GM23338 (cell line): ENCODE measurements around the gene ZNF805.

Experiments used
- CREB1 ChIP-seq: fragments of 250-450 bp; sonication (Bioruptor Pico); IDR thresholded peaks from 2 replicates; pipeline ENCODE4 v1.5.0; 2020; ENCODE audit warnings: low read depth, mild to moderate bottlenecking, moderate library complexity
- EZH2 ChIP-seq: fragments of 200-600 bp; sonication (generic); IDR thresholded peaks from one replicate; pipeline ENCODE4 v1.8.0; 2017; ENCODE audit warnings: antibody characterized with exemption, mild to moderate bottlenecking, low read depth; ENCODE audit not compliant: unreplicated experiment
- EZH2phosphoT487 ChIP-seq: fragments of 200-600 bp; sonication (generic); IDR thresholded peaks from one replicate; pipeline ENCODE4 v1.8.1; 2018; ENCODE audit warnings: antibody characterized with exemption; ENCODE audit not compliant: unreplicated experiment
- NANOG ChIP-seq: IDR thresholded peaks from 2 replicates; pipeline ENCODE4 v1.6.1; 2016; ENCODE audit warnings: antibody characterized with exemption, borderline replicate concordance
- POLR2AphosphoS5 ChIP-seq: IDR thresholded peaks from 2 replicates; pipeline ENCODE4 v1.6.1; 2016; ENCODE audit warnings: antibody characterized with exemption, low read depth
- ZNF114 ChIP-seq: fragments of 250-450 bp; sonication (Bioruptor Pico); IDR thresholded peaks from 2 replicates; pipeline ENCODE4 v1.5.0; 2020; ENCODE audit warnings: mild to moderate bottlenecking, moderate library complexity
- TF ChIP-seq, protein P1 (sequence below), 2 experiments: fragments of 200-600 bp in 1 of 2; sonication (generic) in 1 of 2; conservative IDR thresholded peaks; 2 replicates each; pipeline versions ENCODE4 v1.5.1 to v1.6.1; 2016 to 2017; ENCODE audit warnings: antibody characterized with exemption in 2 of 2, low read depth in 2 of 2, mild to moderate bottlenecking in 2 of 2, moderate library complexity in 1 of 2
- TF ChIP-seq, protein P2 (sequence below): IDR thresholded peaks from one replicate; pipeline ENCODE4 v1.6.1; 2018; ENCODE audit warnings: antibody characterized with exemption; ENCODE audit not compliant: unreplicated experiment

DNA sequence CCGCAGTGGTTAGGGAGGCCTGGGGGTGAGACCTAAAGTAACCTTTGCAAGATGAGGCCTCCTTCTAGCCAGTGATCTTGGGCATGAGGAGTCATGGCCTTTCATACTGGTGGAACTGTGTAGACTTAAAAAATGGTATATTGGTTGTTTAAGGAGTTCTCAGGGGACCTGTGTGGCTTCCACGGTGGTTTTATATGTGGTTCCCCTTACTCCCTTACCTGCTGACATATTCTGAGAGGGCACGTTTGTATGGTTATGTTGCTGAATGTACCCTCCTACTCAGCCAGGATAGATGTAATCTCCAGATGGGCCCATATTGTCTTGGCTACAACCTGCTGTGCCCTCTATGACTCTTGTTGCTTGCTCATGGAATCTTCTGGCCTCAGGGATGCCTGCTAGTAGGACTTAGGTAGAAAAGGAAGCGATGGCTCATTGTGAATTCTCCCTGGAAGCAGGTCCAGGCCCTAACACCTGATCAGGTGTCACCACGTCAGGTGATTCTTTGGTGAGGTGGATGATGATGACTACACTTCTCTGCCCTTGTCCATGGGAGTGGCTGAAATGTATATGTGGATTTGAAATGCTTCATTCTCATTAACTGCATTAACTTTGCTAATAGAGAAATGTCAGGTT, 41.7 kb downstream of the ZNF805 start:
- TF ChIP-seq, protein P1, sequence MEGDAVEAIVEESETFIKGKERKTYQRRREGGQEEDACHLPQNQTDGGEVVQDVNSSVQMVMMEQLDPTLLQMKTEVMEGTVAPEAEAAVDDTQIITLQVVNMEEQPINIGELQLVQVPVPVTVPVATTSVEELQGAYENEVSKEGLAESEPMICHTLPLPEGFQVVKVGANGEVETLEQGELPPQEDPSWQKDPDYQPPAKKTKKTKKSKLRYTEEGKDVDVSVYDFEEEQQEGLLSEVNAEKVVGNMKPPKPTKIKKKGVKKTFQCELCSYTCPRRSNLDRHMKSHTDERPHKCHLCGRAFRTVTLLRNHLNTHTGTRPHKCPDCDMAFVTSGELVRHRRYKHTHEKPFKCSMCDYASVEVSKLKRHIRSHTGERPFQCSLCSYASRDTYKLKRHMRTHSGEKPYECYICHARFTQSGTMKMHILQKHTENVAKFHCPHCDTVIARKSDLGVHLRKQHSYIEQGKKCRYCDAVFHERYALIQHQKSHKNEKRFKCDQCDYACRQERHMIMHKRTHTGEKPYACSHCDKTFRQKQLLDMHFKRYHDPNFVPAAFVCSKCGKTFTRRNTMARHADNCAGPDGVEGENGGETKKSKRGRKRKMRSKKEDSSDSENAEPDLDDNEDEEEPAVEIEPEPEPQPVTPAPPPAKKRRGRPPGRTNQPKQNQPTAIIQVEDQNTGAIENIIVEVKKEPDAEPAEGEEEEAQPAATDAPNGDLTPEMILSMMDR (conservative IDR thresholded peaks at IDR 0.05; ENCODE audit: low read depth in 2 of 2) = no peak
- TF ChIP-seq POLR2AphosphoS5 (no peak), EZH2phosphoT487 (no peak), NANOG (no peak), EZH2 (no peak), ZNF114 (CRISPR knock-in tag) (no peak), CREB1 (CRISPR knock-in tag) (no peak)
- TF ChIP-seq, protein P2, sequence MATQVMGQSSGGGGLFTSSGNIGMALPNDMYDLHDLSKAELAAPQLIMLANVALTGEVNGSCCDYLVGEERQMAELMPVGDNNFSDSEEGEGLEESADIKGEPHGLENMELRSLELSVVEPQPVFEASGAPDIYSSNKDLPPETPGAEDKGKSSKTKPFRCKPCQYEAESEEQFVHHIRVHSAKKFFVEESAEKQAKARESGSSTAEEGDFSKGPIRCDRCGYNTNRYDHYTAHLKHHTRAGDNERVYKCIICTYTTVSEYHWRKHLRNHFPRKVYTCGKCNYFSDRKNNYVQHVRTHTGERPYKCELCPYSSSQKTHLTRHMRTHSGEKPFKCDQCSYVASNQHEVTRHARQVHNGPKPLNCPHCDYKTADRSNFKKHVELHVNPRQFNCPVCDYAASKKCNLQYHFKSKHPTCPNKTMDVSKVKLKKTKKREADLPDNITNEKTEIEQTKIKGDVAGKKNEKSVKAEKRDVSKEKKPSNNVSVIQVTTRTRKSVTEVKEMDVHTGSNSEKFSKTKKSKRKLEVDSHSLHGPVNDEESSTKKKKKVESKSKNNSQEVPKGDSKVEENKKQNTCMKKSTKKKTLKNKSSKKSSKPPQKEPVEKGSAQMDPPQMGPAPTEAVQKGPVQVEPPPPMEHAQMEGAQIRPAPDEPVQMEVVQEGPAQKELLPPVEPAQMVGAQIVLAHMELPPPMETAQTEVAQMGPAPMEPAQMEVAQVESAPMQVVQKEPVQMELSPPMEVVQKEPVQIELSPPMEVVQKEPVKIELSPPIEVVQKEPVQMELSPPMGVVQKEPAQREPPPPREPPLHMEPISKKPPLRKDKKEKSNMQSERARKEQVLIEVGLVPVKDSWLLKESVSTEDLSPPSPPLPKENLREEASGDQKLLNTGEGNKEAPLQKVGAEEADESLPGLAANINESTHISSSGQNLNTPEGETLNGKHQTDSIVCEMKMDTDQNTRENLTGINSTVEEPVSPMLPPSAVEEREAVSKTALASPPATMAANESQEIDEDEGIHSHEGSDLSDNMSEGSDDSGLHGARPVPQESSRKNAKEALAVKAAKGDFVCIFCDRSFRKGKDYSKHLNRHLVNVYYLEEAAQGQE = no peak
